IMR-90 (cell line): Measurements from ENCODE around the gene TCEA2. TPM values are rescaled to one million over a fixed set of nuclear protein-coding genes. Genes with fewer than 3 reads are reported as not detected.

ENCODE experiments used
- ATAC-seq: fragments of 200-7000 bp; cut with Tn5 transposase; 2 replicates; pipeline ENCODE4 v1.9.1; 2020; ENCODE audit warnings: low read depth, mild to moderate bottlenecking, moderate library complexity
- BruUV-seq: library from RNA; stranded (reverse); fragments of 400-500 nt; replicated peaks from 2 replicates; lab custom pipeline; 2021; lab: Mats Ljungman, UMichigan
- CTCF ChIA-PET: fragments of 300-600 bp; formaldehyde crosslinking; extraction: SDS; loops from one replicate; lab custom pipeline; 2021; ENCODE audit warnings: antibody characterized with exemption; lab: Yijun Ruan, JAX
- POLR2A ChIA-PET: fragments of 300-600 bp; sonication (Branson Sonifier 250); formaldehyde crosslinking; loops from one replicate; lab custom pipeline; 2022; ENCODE audit warnings: antibody characterized with exemption; ENCODE audit not compliant: unreplicated experiment; lab: Charles Lee
- DNase-seq: peaks from one replicate; pipeline ENCODE4 v3.0.0; 2013
- H2AFZ ChIP-seq: replicated peaks from 2 replicates; pipeline ENCODE3; 2013; ENCODE audit warnings: low read length, mild to moderate bottlenecking; ENCODE audit not compliant: poor library complexity
- H2AK5ac ChIP-seq: 2 replicates; pipeline ENCODE4 v1.6.1; 2013; ENCODE audit warnings: low read depth, low read length, inconsistent platforms
- H2AK9ac ChIP-seq: replicated peaks from 2 replicates; pipeline ENCODE3; 2013; ENCODE audit warnings: mild to moderate bottlenecking, low read depth, low read length, moderate library complexity; ENCODE audit not compliant: poor library complexity
- H2BK120ac ChIP-seq: 2 replicates; pipeline ENCODE4 v1.6.1; 2013; ENCODE audit warnings: low read depth, low read length, inconsistent platforms
- H2BK15ac ChIP-seq: 3 replicates; pipeline ENCODE4 v1.6.1; 2013; ENCODE audit warnings: low read depth, low read length, inconsistent platforms
- H2BK20ac ChIP-seq: 2 replicates; pipeline ENCODE4 v1.6.1; 2013; ENCODE audit warnings: low read depth, mild to moderate bottlenecking, inconsistent platforms, low read length, moderate library complexity
- H2BK5ac ChIP-seq: 2 replicates; pipeline ENCODE4 v1.6.1; 2013; ENCODE audit warnings: mild to moderate bottlenecking, low read depth, low read length, inconsistent platforms; ENCODE audit not compliant: poor library complexity, severe bottlenecking
- H3K14ac ChIP-seq: replicated peaks from 2 replicates; pipeline ENCODE4 v1.6.1; 2013; ENCODE audit warnings: low read depth, low read length, inconsistent platforms
- H3K18ac ChIP-seq: 2 replicates; pipeline ENCODE4 v1.6.1; 2013; ENCODE audit warnings: low read depth, low read length, control low read depth
- H3K23ac ChIP-seq: 2 replicates; pipeline ENCODE4 v1.6.1; 2013; ENCODE audit warnings: low read depth, low read length, inconsistent platforms
- H3K27ac ChIP-seq: 2 replicates; pipeline ENCODE4 v1.5.1; 2013; ENCODE audit warnings: mild to moderate bottlenecking, control low read depth, low read length; ENCODE audit not compliant: insufficient read depth
- H3K27me3 ChIP-seq: 2 replicates; pipeline ENCODE4 v1.6.1; 2013; ENCODE audit warnings: low read length; ENCODE audit not compliant: control insufficient read depth, insufficient read depth
- H3K36me3 ChIP-seq: 2 replicates; pipeline ENCODE4 v1.6.1; 2013; ENCODE audit warnings: low read length, mixed read lengths; ENCODE audit not compliant: control insufficient read depth, insufficient read depth
- H3K4ac ChIP-seq: 2 replicates; pipeline ENCODE4 v1.6.1; 2013; ENCODE audit warnings: low read depth, low read length, inconsistent platforms
- H3K4me1 ChIP-seq: 2 replicates; pipeline ENCODE4 v1.6.1; 2013; ENCODE audit warnings: low read length, mixed read lengths; ENCODE audit not compliant: control insufficient read depth, insufficient read depth
- H3K4me2 ChIP-seq: 2 replicates; pipeline ENCODE4 v1.6.1; 2013; ENCODE audit warnings: low read depth, mild to moderate bottlenecking, control low read depth, low read length, moderate library complexity
- H3K4me3 ChIP-seq: 2 replicates; pipeline ENCODE4 v1.5.1; 2013; ENCODE audit warnings: low read depth, mild to moderate bottlenecking, control low read depth, low read length, moderate library complexity; ENCODE audit not compliant: insufficient read depth
- H3K56ac ChIP-seq: 2 replicates; pipeline ENCODE4 v1.6.1; 2013; ENCODE audit warnings: low read length, inconsistent platforms; ENCODE audit not compliant: insufficient read depth; ENCODE audit errors: extremely low read depth
- H3K79me1 ChIP-seq, 2 experiments: 2 replicates each; pipeline ENCODE4 v1.6.1; 2013; ENCODE audit warnings: low read length in 2 of 2, inconsistent platforms in 1 of 2, low read depth in 1 of 2
- H3K9ac ChIP-seq: 2 replicates; pipeline ENCODE4 v1.6.1; 2013; ENCODE audit warnings: low read depth, low read length, control low read depth
- H3K9me1 ChIP-seq: 2 replicates; pipeline ENCODE4 v1.6.1; 2013; ENCODE audit warnings: low read length, inconsistent platforms; ENCODE audit not compliant: insufficient read depth
- H3K9me3 ChIP-seq: 2 replicates; pipeline ENCODE4 v1.6.1; 2013; ENCODE audit warnings: low read length; ENCODE audit not compliant: control insufficient read depth, insufficient read depth
- H4K20me1 ChIP-seq: 2 replicates; pipeline ENCODE4 v1.6.1; 2013; ENCODE audit warnings: low read length, inconsistent platforms; ENCODE audit not compliant: insufficient read depth
- H4K5ac ChIP-seq: 2 replicates; pipeline ENCODE4 v1.6.1; 2013; ENCODE audit warnings: mild to moderate bottlenecking, low read depth, low read length, control low read depth
- H4K8ac ChIP-seq, 2 experiments: 2 replicates each; pipeline ENCODE4 v1.6.1; 2013; ENCODE audit warnings: low read depth in 2 of 2, low read length in 2 of 2, control low read depth in 1 of 2, inconsistent platforms in 1 of 2
- H4K91ac ChIP-seq: 2 replicates; pipeline ENCODE4 v1.6.1; 2013; ENCODE audit warnings: low read depth, low read length, inconsistent platforms; ENCODE audit not compliant: insufficient read depth
- CTCF ChIP-seq: conservative IDR thresholded peaks from 2 replicates; pipeline ENCODE4 v1.5.1; 2012; ENCODE audit warnings: mild to moderate bottlenecking, low read depth, low read length, improper control_type of control experiment
- MXI1 ChIP-seq: IDR thresholded peaks from 2 replicates; pipeline ENCODE4 v1.6.1; 2012; ENCODE audit warnings: low read depth, mild to moderate bottlenecking, low read length, moderate library complexity, borderline replicate concordance
- RAD21 ChIP-seq: IDR thresholded peaks from 2 replicates; pipeline ENCODE4 v1.6.1; 2012; ENCODE audit warnings: low read length, improper control_type of control experiment
- RCOR1 ChIP-seq: IDR thresholded peaks from 2 replicates; pipeline ENCODE4 v1.6.1; 2012; ENCODE audit warnings: mild to moderate bottlenecking, low read length, improper control_type of control experiment; ENCODE audit not compliant: insufficient replicate concordance
- WGBS, 2 experiments: methylation state at CpG; one replicate each; pipeline versions ENCODE4 v1.1.5 to v1.1.7; 2013; ENCODE audit warnings: missing lambda C conversion rate in 2 of 2; ENCODE audit not compliant: insufficient read length in 1 of 2; ENCODE audit errors: extremely low coverage in 2 of 2; 5-methylcytosine and 5-hydroxymethylcytosine counted together
- dilution Hi-C: fragments of 300-500 bp; cut with HindIII; formaldehyde crosslinking; loops from one replicate; pipeline ENCODE4 v1.14.3; 2018; ENCODE audit warnings: low sequenced_read_pairs; ENCODE audit not compliant: unreplicated experiment
- in situ Hi-C: fragments of 300-500 bp; cut with MboI; formaldehyde crosslinking; loops from 3 replicates; pipeline ENCODE4 v1.14.3; 2019; ENCODE audit warnings: low sequenced_read_pairs, inconsistent platforms, mixed read lengths
- intact Hi-C: fragments of 100-400 bp; cut with micrococcal nuclease; formaldehyde crosslinking; loops from 2 replicates; pipeline ENCODE4 v1.10.0; 2022
- polyA plus RNA-seq, 3 experiments: library from polyadenylated mRNA; depleted of rRNA; stranded (reverse); fragments of >200 nt; gene quantifications; 2 replicates each; pipeline ENCODE4 v1.2.3, GENCODE V29; 2012; ENCODE audit warnings: low replicate concordance in 1 of 3
- total RNA-seq: library from RNA; depleted of rRNA; stranded (reverse); fragments of >200 nt; gene quantifications from 2 replicates; pipeline ENCODE4 v1.2.3, GENCODE V29; 2012

Gene TCEA2
- total and polyA plus RNA-seq, 2 of the 4 experiments (the other 2 are of a cell fraction): 9.3 to 30.0 TPM

DNA sequence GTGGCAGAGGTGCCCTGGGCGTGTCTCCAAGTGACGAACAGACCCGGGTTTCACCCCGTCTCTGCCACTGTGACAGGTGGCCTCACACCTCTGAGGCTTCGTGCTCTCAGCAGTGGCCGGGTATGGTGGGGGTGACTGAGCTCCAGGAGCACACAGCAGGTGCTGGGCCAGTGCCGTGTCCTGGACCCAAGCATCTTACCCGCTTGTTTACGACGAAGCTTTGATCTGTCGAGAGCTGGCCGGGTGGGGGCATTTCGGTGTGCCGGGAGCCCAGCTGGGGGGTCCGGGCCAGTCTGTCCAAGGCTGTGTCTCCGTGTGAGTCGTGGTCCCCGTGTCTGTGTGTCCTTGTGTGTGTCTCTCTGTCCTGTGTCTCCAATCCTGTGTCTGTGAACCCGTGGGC lies 28.3 kb downstream of the TCEA2 start:
- Histone ChIP-seq H4K5ac (no peak overlapping the region), H3K9ac (no peak overlapping the region), H3K27me3 (peaks cover 32% of the 10 kb centered on the region), H2AFZ (no peak overlapping the region), H3K9me3 (peaks cover 7% of the 10 kb centered on the region; the same call in 1 of the 2 replicates), H4K20me1 (0 out of 2 replicates have a peak, but pooled peaks cover 4% of the 10 kb centered on the region), H3K27ac (no peak overlapping the region), H4K91ac (no peak overlapping the region), H3K23ac (no peak overlapping the region), H3K4ac (no peak overlapping the region), H3K36me3 (no peaks in the 10 kb centered on the region), H3K4me2 (no peak overlapping the region), H2BK5ac (no peak overlapping the region), H2BK20ac (no peak overlapping the region), H4K8ac (no peak overlapping the region), H3K79me1 (no peaks in the 10 kb centered on the region), H3K4me1 (no peaks in the 10 kb centered on the region), H3K4me3 (no peak overlapping the region), H2AK5ac (no peak overlapping the region), H3K9me1 (no peaks in the 10 kb centered on the region), H2BK120ac (no peak overlapping the region), H2AK9ac (no peak overlapping the region), H3K14ac (no peak overlapping the region), H3K18ac (no peak overlapping the region), H3K56ac (no peak overlapping the region), H2BK15ac (no peak overlapping the region)
- ATAC-seq (no peak), DNase-seq (no peak)
- intact Hi-C loops: no loop called here
- dilution Hi-C loops: no loop called here
- ChIA-PET CTCF (no interaction called here), POLR2A (no interaction called here)
- no peak for TF ChIP-seq RAD21
- TF ChIP-seq CTCF: no peak
- TF ChIP-seq RCOR1: no peak
- TF ChIP-seq MXI1: no peak
- in situ Hi-C loops: no loop called here
- 45% methylated on average over 10 of the region's 19 CpGs; no CpG with 5 or more reads in 1 of the 2 experiments for WGBS, 2 experiments
- BruUV-seq: no TSS peak
